Measurements from ENCODE around the gene ACTN4. TPM values are rescaled to one million over a fixed set of nuclear protein-coding genes. Genes with fewer than 3 reads are reported as not detected.

Gene ACTN4
- total and polyA plus RNA-seq, 2 of the 4 experiments (the other 2 are of a cell fraction): 541 to 659 TPM

DNA sequence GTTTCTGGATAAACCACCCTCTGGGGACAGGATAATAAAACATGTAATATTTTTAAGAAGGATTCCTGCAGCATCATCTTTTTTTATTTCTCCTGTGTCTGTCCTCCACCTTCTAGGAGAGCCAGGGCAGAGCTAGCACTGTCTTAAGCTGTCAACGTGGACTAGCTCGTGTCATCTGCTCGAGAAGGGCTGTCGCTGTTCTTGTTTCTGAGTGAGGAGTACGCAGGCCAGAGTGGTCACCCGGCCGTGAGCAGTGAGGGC is 83.0 kb downstream of the ACTN4 start (continued):
- TF ChIP-seq SMC3 (IDR thresholded peaks at IDR 0.05; ENCODE audit: low read depth, low read length) (no peak), NFE2L2 (IDR thresholded peaks at IDR 0.05; ENCODE audit: low read depth, low read length) (no peak), CHD1 (IDR thresholded peaks at IDR 0.05; ENCODE audit: low read depth, low read length) (no peak)

- ATAC-seq (ENCODE audit: low read depth): no peak
- no peak overlapping the region for H3K4ac ChIP-seq (ENCODE audit: low read depth, low read length)
- peaks cover 50% of the 10 kb centered on the region for H3K36me3 ChIP-seq (ENCODE audit: control insufficient read depth, insufficient read depth, low read length)
- no peak overlapping the region for H4K8ac ChIP-seq (ENCODE audit: low read depth in 2 of 2, low read length in 2 of 2)
- H3K14ac ChIP-seq (replicated peaks; ENCODE audit: low read depth, low read length): no peak overlapping the region
- no peak for TF ChIP-seq FOS (IDR thresholded peaks at IDR 0.05; ENCODE audit: low read depth, low read length)
- TF ChIP-seq RFX5 (IDR thresholded peaks at IDR 0.05; ENCODE audit: low read depth, low read length): no peak
- no peak for TF ChIP-seq CHD1 (IDR thresholded peaks at IDR 0.05; ENCODE audit: low read depth, low read length)
- TF ChIP-seq NFE2L2 (IDR thresholded peaks at IDR 0.05; ENCODE audit: low read depth, low read length): no peak
- no peak for TF ChIP-seq RCOR1 (IDR thresholded peaks at IDR 0.05; ENCODE audit: insufficient replicate concordance, low read length)
- TF ChIP-seq CTCF (conservative IDR thresholded peaks at IDR 0.05; ENCODE audit: low read depth, low read length): no peak
- no peak overlapping the region for H3K23ac ChIP-seq (ENCODE audit: low read depth, low read length)
- WGBS, 2 experiments (ENCODE audit: extremely low coverage in 2 of 2, insufficient read length in 1 of 2): 80% methylated on average over 1 of the region's 19 CpGs; no CpG with 5 or more reads in 1 of the 2 experiments
- no peak overlapping the region for H2BK120ac ChIP-seq (ENCODE audit: low read depth, low read length)
- peaks cover 14% of the 10 kb centered on the region for H3K4me1 ChIP-seq (ENCODE audit: control insufficient read depth, insufficient read depth, low read length)
- BruUV-seq (replicated peaks): no TSS peak
- H2BK15ac ChIP-seq (ENCODE audit: low read depth, low read length): no peak overlapping the region
- ChIA-PET CTCF (no interaction called here), POLR2A (ENCODE audit: unreplicated experiment) (no interaction called here)
- no peak overlapping the region for H3K4me3 ChIP-seq (ENCODE audit: insufficient read depth, low read depth, low read length)
- no peak overlapping the region for H3K18ac ChIP-seq (ENCODE audit: low read depth, low read length)
- H3K9me3 ChIP-seq (ENCODE audit: control insufficient read depth, insufficient read depth, low read length): no peaks in the 10 kb centered on the region
- no peak overlapping the region for H3K4me2 ChIP-seq (ENCODE audit: low read depth, low read length)
- intact Hi-C loops (cut with micrococcal nuclease) (loop anchor here (5.0 kb wide), 1 partner anchor 101 kb away; the partner anchor contains the start of gene ECH1), in situ Hi-C loops (cut with MboI; ENCODE audit: low sequenced_read_pairs) (loop anchor here (25.0 kb wide), 1 partner anchor 181 kb away; the partner anchor contains the start of gene CCER2), dilution Hi-C loops (cut with HindIII; ENCODE audit: low sequenced_read_pairs, unreplicated experiment) (no loop called here)
- H2BK20ac ChIP-seq (ENCODE audit: low read depth, low read length): no peak overlapping the region
- 0 out of 2 replicates have a peak, but pooled peaks cover 3% of the 10 kb centered on the region for H3K9me1 ChIP-seq (ENCODE audit: insufficient read depth, low read length)
- no peak overlapping the region for H2BK5ac ChIP-seq (ENCODE audit: low read depth, low read length, poor library complexity, severe bottlenecking)
- no peak overlapping the region for H2AK9ac ChIP-seq (replicated peaks; ENCODE audit: low read depth, low read length, poor library complexity)
- H2AK5ac ChIP-seq (ENCODE audit: low read depth, low read length): no peak overlapping the region
- no peak overlapping the region for H4K91ac ChIP-seq (ENCODE audit: insufficient read depth, low read depth, low read length)
- H3K27ac ChIP-seq (ENCODE audit: insufficient read depth, low read length): no peak overlapping the region
- DNase-seq: no peak
- no peak overlapping the region for H3K56ac ChIP-seq (ENCODE audit: extremely low read depth, insufficient read depth, low read length)
- no peaks in the 10 kb centered on the region for H3K27me3 ChIP-seq (ENCODE audit: control insufficient read depth, insufficient read depth, low read length)
- H4K5ac ChIP-seq (ENCODE audit: low read depth, low read length): no peak overlapping the region
- peaks cover 36% of the 10 kb centered on the region for H4K20me1 ChIP-seq (ENCODE audit: insufficient read depth, low read length)
- peaks cover 13 to 25% of the 10 kb centered on the region in 2 experiments; a peak in 3 of 4 replicates for H3K79me1 ChIP-seq (ENCODE audit: low read depth in 1 of 2, low read length in 2 of 2)
- H3K9ac ChIP-seq (ENCODE audit: low read depth, low read length): no peak overlapping the region
- peak overlapping the region; percentile 10 for H2AFZ ChIP-seq (replicated peaks; ENCODE audit: low read length, poor library complexity)
These were observed 83.5 kb downstream of the ACTN4 start for GRCh38 chr19:38730731-38731589.

Data from IMR-90 (cell line).